Measurements from ENCODE around the gene PZP. TPM values are rescaled to one million over a fixed set of nuclear protein-coding genes. Genes with fewer than 3 reads are reported as not detected.

PZP gene
- total RNA-seq, 1 experiment from 2014 or later, result not detected

GRCh38 chr12:9198012-9198411 is 10.2 kb downstream of the PZP start:
- no peak for DNase-seq (ENCODE audit: unreplicated experiment)
- H3K4me1 Mint-ChIP-seq (ENCODE audit: insufficient read depth, unreplicated experiment), result no peaks in the 10 kb centered on the region
- CTCF ChIA-PET, result no interaction called here
- TF ChIP-seq CTCF (IDR thresholded peaks at IDR 0.05; ENCODE audit: unreplicated experiment), result no peak
- no peaks in the 10 kb centered on the region for H3K27me3 Mint-ChIP-seq (ENCODE audit: insufficient read depth, unreplicated experiment)
- H3K36me3 Mint-ChIP-seq (ENCODE audit: insufficient read depth, unreplicated experiment), result no peaks in the 10 kb centered on the region
- no peak overlapping the region for H3K27ac Mint-ChIP-seq (ENCODE audit: low read depth, unreplicated experiment)
- no peaks in the 10 kb centered on the region for H3K9me3 Mint-ChIP-seq (ENCODE audit: unreplicated experiment)
- intact Hi-C loops (cut with micrococcal nuclease), result no loop called here
- BruUV-seq (replicated peaks), result no TSS peak
- POLR2A ChIA-PET, result interaction anchor here (0.7 to 0.8 kb wide), 2 partner anchors 14 to 75 kb away, joined by 3 read pairs; no protein-coding TSS in a partner anchor
- H3K4me3 Mint-ChIP-seq (ENCODE audit: unreplicated experiment), result no peak overlapping the region

- no TSS peak for BruUV-seq (replicated peaks)
- TF ChIP-seq CTCF (IDR thresholded peaks at IDR 0.05; ENCODE audit: unreplicated experiment), result no peak
- Mint-ChIP-seq H3K9me3 (ENCODE audit: unreplicated experiment) (peaks cover 6% of the 10 kb centered on the region), H3K36me3 (ENCODE audit: insufficient read depth, unreplicated experiment) (peaks cover 6% of the 10 kb centered on the region), H3K4me3 (ENCODE audit: unreplicated experiment) (no peak overlapping the region), H3K27ac (ENCODE audit: low read depth, unreplicated experiment) (no peak overlapping the region), H3K4me1 (ENCODE audit: insufficient read depth, unreplicated experiment) (no peaks in the 10 kb centered on the region), H3K27me3 (ENCODE audit: insufficient read depth, unreplicated experiment) (no peaks in the 10 kb centered on the region)
- POLR2A ChIA-PET, result interaction anchor here (0.6 kb wide), 1 partner anchor 1881 kb away, joined by 3 read pairs; no protein-coding TSS in a partner anchor
- intact Hi-C loops (cut with micrococcal nuclease), result no loop called here
- CTCF ChIA-PET, result interaction anchor here (0.5 to 1.1 kb wide), 2 partner anchors 72 to 134 kb away, joined by 3 read pairs; no protein-coding TSS in a partner anchor
- no peak for DNase-seq (ENCODE audit: unreplicated experiment)
These were observed 23.9 kb downstream of the PZP start for GRCh38 chr12:9184276-9184675.

- no peaks in the 10 kb centered on the region for H3K9me3 Mint-ChIP-seq (ENCODE audit: unreplicated experiment)
- H3K27me3 Mint-ChIP-seq (ENCODE audit: insufficient read depth, unreplicated experiment), result no peaks in the 10 kb centered on the region
- H3K4me1 Mint-ChIP-seq (ENCODE audit: insufficient read depth, unreplicated experiment), result no peaks in the 10 kb centered on the region
- peaks cover 6% of the 10 kb centered on the region for H3K36me3 Mint-ChIP-seq (ENCODE audit: insufficient read depth, unreplicated experiment)
- TF ChIP-seq CTCF (IDR thresholded peaks at IDR 0.05; ENCODE audit: unreplicated experiment), result no peak
- CTCF ChIA-PET, result no interaction called here
- POLR2A ChIA-PET, result no interaction called here
- no TSS peak for BruUV-seq (replicated peaks)
- no peak overlapping the region for H3K4me3 Mint-ChIP-seq (ENCODE audit: unreplicated experiment)
- H3K27ac Mint-ChIP-seq (ENCODE audit: low read depth, unreplicated experiment), result no peak overlapping the region
- no peak for DNase-seq (ENCODE audit: unreplicated experiment)
- intact Hi-C loops (cut with micrococcal nuclease), result no loop called here
These were observed 27.4 kb downstream of the PZP start for GRCh38 chr12:9180810-9181209.

- no TSS peak for BruUV-seq (replicated peaks)
- no peak overlapping the region for H3K27ac Mint-ChIP-seq (ENCODE audit: low read depth, unreplicated experiment)
- intact Hi-C loops (cut with micrococcal nuclease), result no loop called here
- CTCF ChIA-PET, result interaction anchor here (0.7 kb wide), 1 partner anchor 151 kb away, joined by 3 read pairs; no protein-coding TSS in a partner anchor
- TF ChIP-seq CTCF (IDR thresholded peaks at IDR 0.05; ENCODE audit: unreplicated experiment), result no peak
- H3K4me1 Mint-ChIP-seq (ENCODE audit: insufficient read depth, unreplicated experiment), result no peaks in the 10 kb centered on the region
- peaks cover 6% of the 10 kb centered on the region for H3K36me3 Mint-ChIP-seq (ENCODE audit: insufficient read depth, unreplicated experiment)
- POLR2A ChIA-PET, result no interaction called here
- no peak for DNase-seq (ENCODE audit: unreplicated experiment)
- H3K27me3 Mint-ChIP-seq (ENCODE audit: insufficient read depth, unreplicated experiment), result no peaks in the 10 kb centered on the region
- no peak overlapping the region for H3K4me3 Mint-ChIP-seq (ENCODE audit: unreplicated experiment)
- no peaks in the 10 kb centered on the region for H3K9me3 Mint-ChIP-seq (ENCODE audit: unreplicated experiment)
These were observed 28.4 kb downstream of the PZP start for GRCh38 chr12:9179781-9180180.
